ENCODE data around the gene CWF19L2. TPM values are rescaled to one million over a fixed set of nuclear protein-coding genes. Genes with fewer than 3 reads are reported as not detected.

Gene CWF19L2
- total RNA-seq, 1 experiment from 2014 or later, result 7.0 TPM

DNA sequence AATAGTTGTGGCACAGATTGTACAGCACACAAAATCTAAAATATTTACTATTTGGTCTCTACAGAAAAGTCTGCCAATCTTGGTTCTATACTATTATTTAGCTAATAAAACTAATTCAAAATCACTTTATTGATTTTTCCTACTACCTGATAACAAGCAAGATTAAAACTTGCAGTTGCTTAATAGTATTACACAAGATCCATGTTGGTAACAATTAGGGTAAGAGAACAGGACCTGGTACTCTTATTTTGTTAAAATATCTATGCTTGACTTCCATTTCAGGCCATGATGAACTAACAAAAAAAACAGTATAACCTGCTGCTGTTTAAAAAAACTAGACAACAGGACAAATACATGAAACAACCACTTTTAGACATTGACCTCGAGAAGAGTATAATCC, 52.4 kb downstream of the CWF19L2 start:
- no peaks in the 10 kb centered on the region for H3K27me3 ChIP-seq (ENCODE audit: insufficient read depth, low read length)
- POLR2A ChIA-PET, result no interaction called here
- BruUV-seq (replicated peaks), result no TSS peak

More for the DNA sequence above, 52.4 kb downstream of the CWF19L2 start:
- H3K27ac ChIP-seq (ENCODE audit: low read depth, low read length), result no peak overlapping the region
- TF ChIP-seq CTCF (IDR thresholded peaks at IDR 0.05 in 2 of 3, conservative IDR thresholded peaks at IDR 0.05 in 1 of 3; ENCODE audit: borderline replicate concordance in 1 of 3, insufficient read depth in 1 of 3, low read depth in 2 of 3, low read length in 2 of 3) (no peak), ZFX (IDR thresholded peaks at IDR 0.05) (no peak), JUND (IDR thresholded peaks at IDR 0.05) (no peak), SP1 (IDR thresholded peaks at IDR 0.05; ENCODE audit: low read depth) (no peak), CBX3 (IDR thresholded peaks at IDR 0.05; ENCODE audit: low read depth) (no peak), EZH2 (IDR thresholded peaks at IDR 0.05) (no peak), POLR2A (IDR thresholded peaks at IDR 0.05; ENCODE audit: borderline replicate concordance, extremely low read depth, insufficient read depth, insufficient read length) (no peak), YY1 (IDR thresholded peaks at IDR 0.05; ENCODE audit: extremely low read depth, insufficient replicate concordance, low read depth, low read length) (no peak)
- TF ChIP-seq, protein P1, sequence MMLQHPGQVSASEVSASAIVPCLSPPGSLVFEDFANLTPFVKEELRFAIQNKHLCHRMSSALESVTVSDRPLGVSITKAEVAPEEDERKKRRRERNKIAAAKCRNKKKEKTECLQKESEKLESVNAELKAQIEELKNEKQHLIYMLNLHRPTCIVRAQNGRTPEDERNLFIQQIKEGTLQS (IDR thresholded peaks at IDR 0.05), result no peak
- TF ChIP-seq, protein P2, sequence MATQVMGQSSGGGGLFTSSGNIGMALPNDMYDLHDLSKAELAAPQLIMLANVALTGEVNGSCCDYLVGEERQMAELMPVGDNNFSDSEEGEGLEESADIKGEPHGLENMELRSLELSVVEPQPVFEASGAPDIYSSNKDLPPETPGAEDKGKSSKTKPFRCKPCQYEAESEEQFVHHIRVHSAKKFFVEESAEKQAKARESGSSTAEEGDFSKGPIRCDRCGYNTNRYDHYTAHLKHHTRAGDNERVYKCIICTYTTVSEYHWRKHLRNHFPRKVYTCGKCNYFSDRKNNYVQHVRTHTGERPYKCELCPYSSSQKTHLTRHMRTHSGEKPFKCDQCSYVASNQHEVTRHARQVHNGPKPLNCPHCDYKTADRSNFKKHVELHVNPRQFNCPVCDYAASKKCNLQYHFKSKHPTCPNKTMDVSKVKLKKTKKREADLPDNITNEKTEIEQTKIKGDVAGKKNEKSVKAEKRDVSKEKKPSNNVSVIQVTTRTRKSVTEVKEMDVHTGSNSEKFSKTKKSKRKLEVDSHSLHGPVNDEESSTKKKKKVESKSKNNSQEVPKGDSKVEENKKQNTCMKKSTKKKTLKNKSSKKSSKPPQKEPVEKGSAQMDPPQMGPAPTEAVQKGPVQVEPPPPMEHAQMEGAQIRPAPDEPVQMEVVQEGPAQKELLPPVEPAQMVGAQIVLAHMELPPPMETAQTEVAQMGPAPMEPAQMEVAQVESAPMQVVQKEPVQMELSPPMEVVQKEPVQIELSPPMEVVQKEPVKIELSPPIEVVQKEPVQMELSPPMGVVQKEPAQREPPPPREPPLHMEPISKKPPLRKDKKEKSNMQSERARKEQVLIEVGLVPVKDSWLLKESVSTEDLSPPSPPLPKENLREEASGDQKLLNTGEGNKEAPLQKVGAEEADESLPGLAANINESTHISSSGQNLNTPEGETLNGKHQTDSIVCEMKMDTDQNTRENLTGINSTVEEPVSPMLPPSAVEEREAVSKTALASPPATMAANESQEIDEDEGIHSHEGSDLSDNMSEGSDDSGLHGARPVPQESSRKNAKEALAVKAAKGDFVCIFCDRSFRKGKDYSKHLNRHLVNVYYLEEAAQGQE (IDR thresholded peaks at IDR 0.05; ENCODE audit: low read depth), result no peak
- TF ChIP-seq, protein P3, sequence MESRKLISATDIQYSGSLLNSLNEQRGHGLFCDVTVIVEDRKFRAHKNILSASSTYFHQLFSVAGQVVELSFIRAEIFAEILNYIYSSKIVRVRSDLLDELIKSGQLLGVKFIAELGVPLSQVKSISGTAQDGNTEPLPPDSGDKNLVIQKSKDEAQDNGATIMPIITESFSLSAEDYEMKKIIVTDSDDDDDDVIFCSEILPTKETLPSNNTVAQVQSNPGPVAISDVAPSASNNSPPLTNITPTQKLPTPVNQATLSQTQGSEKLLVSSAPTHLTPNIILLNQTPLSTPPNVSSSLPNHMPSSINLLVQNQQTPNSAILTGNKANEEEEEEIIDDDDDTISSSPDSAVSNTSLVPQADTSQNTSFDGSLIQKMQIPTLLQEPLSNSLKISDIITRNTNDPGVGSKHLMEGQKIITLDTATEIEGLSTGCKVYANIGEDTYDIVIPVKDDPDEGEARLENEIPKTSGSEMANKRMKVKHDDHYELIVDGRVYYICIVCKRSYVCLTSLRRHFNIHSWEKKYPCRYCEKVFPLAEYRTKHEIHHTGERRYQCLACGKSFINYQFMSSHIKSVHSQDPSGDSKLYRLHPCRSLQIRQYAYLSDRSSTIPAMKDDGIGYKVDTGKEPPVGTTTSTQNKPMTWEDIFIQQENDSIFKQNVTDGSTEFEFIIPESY (IDR thresholded peaks at IDR 0.05; ENCODE audit: extremely low read depth, insufficient replicate concordance, low read length), result no peak
- no peaks in the 10 kb centered on the region for H3K9me3 ChIP-seq (ENCODE audit: control insufficient read depth in 1 of 2, insufficient read depth in 1 of 2, low read depth in 1 of 2, low read length in 2 of 2)
- no peak overlapping the region for H2AFZ ChIP-seq (ENCODE audit: low read depth, low read length, poor library complexity, severe bottlenecking)
- H3K9me2 ChIP-seq (ENCODE audit: insufficient read depth), result no peaks in the 10 kb centered on the region
- no peak for ATAC-seq
- intact Hi-C loops (cut with micrococcal nuclease), result no loop called here
- RAD21 ChIA-PET (ENCODE audit: low non-redundant PET in 1 of 2, low total read pairs in 2 of 2, uncharacterized antibody in 2 of 2, unreplicated experiment in 2 of 2), result no interaction called here
- H3K36me3 ChIP-seq (ENCODE audit: control insufficient read depth in 1 of 2, insufficient read depth in 2 of 2, low read length in 2 of 2), result no peaks in the 10 kb centered on the region
- H4K20me1 ChIP-seq (ENCODE audit: insufficient read depth), result no peaks in the 10 kb centered on the region
- H3K4me1 ChIP-seq (ENCODE audit: control insufficient read depth in 1 of 2, insufficient read depth in 2 of 2, low read length in 2 of 2), result no peaks in the 10 kb centered on the region
- no peak overlapping the region for H3K4me3 ChIP-seq (replicated peaks in 1 of 2; ENCODE audit: low read depth in 1 of 2, low read length in 2 of 2)
- CTCF ChIA-PET, result no interaction called here
- no peak overlapping the region for H3K4me2 ChIP-seq (ENCODE audit: low read length)
- H3K79me2 ChIP-seq (ENCODE audit: insufficient read depth, low read length), result no peaks in the 10 kb centered on the region
- no peak for DNase-seq (ENCODE audit: low read depth, low spot score)
- no peak overlapping the region for H3K9ac ChIP-seq (ENCODE audit: low read length)

Measured in HCT116 (cell line).